GM19043 (cell line): ENCODE data around the gene C2orf76.
"Not testable (repeated sequence)": the region's sequence is repeated elsewhere in the genome, so short reads cannot be mapped to it uniquely, and the experiment has no call there.

Source experiments
- ATAC-seq: cut with Tn5 transposase; IDR thresholded peaks from one replicate; pipeline ENCODE4 v1.9.1; 2021; ENCODE audit warnings: low read depth; ENCODE audit not compliant: unreplicated experiment

Gene C2orf76

DNA sequence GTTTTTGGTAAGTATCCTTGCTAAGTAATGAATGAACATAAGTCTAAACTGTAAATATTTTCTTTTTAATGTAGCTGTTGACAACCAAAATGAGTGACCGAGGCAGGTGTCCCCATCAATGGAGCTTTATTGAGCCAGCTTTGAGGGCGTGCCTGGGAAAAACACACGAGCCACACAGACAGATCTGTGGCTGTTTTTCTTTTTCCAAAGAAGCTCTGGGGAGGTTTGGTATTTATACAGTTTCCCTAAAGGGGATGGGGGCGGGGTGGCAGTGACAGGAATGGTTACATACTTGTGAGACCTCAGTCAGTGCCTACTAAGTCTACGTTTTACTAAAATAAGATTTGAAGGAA, 11.3 kb upstream of the C2orf76 start:
- no peak for ATAC-seq

DNA sequence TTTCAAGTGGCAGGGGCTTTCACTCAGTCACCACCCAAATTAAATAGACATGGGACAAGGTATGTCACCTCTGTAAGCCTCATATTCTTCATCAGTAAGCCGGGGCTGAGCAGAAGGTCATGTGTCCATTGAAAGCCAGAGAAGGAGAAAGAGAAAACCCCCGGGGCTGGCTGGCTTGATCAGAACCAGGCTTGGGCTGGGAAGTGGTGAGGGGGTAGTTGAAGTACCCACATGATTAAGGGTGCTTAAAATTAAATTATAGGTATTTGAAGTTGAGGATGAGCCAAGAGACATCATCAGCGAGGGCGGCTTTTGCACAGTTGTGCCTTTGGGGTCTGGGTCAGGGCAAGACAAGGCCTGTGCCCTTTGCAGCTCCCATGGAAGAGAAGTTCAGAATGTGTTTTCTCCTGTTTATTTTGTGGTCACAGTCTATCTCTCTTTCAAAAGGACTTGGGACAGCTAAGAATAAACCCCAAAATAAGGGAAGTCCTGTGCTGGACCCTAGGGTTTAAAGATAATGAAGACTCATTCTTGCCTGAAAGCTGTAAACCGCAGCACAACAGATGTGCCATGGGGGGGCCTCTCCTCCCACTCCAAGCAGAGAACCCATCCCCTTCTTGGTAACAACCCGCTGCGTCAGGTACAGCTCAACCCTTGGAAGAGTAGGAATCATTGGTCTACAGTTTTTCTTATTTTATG, 10.8 kb upstream of the C2orf76 start:
- no peak for ATAC-seq

DNA sequence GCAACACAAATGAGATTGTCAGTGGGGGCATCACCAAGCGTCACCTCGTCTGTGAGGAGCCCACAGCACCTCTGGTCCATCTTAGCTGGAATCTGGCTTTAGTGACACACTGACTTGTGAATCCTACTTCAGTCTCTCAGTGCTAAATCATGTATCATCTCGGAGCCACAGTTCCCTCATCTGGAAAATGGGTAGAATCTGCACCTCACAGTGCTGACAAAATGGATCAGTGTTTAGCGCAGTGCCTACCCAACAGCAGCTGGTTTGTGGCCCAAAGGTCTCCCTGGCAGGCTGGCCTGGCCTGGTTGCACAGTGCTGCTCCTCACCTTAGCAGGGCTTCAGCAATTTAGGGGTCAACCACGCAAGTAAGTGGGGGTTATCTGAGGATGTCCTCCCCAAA, 10.2 kb upstream of the C2orf76 start:
- ATAC-seq = no peak

DNA sequence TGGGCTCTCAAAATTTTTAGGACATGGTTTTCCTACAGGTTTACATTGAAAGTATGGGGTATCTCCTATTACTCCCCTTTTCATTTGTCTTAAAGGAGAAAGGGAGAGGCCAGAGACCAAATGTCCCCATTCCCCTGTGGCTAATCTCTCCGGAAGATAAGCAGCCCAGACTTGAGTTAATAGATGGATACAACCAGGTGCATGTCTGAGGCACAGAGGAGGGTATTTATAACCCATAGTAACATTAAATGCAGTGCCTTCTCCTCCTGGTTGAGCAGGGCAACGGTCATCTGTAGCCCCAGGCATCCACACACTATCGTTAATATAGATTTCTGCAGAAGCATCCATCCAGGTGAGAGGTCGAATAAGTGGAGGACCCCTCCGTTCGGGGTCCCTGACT, 9.8 kb upstream of the C2orf76 start:
- ATAC-seq = not testable (repeated sequence)

DNA sequence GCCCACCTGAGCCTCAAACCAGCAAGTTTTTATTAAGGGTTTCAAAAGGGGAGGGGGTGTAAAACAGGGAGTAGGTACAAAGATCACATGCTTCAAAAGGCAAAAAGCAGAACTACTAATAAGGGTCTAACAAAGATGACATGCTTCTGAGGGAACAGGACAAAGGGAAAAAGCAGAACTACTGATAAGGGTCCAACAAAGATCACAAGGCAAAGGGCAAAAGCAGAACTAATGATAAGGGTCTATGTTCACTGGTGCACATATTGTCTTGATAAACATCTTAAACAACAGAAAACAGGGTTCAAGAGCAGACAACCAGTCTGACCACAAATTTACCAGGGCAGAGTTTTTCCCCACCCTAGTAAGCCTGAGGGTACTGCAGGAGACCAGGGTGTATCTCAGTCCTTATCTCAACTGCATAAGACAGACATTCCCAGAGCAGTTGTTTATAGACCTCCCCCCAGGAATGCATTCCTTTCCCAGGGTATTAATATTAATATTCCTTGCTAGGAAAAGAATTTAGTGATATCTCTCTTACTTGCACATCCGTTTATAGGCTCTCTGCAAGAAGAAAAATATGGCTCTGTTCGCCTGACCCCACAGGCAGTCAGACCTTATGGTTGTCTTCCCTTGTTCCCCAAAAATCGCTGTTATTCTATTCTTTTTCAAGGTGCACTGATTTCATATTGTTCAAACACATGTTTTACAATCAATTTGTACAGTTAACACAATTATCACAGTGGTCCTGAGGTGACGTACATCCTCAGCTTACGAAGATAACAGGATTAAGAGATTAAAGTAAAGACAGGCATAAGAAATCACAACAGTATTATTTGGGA, 7.5 kb upstream of the C2orf76 start:
- not testable (repeated sequence) for ATAC-seq

DNA sequence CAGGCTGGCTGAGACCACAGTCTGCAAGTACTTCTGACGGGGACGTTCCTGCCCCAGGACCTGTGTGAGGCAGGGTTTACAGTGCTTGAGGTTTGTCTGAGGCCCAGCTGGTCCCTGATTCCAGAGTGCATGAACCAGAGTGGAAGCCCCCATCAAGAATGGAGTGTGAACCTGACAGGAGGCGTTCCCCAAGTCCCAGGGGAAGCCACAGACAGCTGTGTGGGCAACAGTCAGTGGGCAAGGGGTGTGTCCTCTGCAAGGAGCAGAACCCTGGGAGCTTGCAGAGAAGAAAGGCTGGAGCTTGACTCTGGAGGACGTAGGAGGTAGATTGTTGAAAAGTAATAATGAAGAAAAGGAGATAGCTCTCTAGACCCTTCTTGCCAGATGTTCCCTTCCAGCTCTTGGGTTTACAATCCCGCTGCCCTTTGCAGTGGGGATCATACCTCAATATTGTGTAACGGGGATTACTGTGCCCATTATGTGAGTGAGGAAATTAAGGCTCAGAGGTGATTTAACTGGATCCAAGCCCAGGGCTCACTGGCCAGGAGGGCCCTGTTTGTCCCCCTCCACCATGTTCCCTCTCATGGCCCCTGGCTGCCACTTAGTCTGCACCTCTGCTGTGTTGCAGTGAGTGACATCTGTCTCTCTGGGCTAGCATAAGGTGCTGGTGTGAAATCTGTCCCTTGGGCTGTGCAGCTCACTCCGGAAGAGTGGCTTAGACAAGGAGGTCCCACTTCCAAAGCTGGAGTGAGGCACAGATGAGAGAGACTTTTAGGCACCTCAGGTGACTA, 6.3 kb upstream of the C2orf76 start:
- ATAC-seq = no peak

DNA sequence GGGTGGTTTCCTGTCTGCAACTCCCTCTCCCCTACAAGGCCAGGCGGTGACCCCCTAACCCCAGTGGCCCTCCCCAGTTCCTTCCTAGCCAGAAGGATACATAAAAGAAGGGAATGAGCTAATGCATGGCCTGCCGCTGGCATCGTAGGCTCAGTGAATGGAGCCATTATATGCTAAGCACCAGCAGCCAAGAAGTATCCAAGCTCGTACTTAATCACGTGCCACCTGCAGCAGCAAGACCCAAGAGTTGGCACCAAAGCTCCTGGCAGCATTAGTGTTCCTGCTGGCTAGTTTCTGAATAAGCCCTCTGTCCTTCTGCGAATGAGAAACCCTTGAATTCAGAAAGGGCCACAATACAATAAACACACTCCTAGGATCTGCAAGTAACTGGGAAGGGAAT, 4.5 kb upstream of the C2orf76 start:
- no peak for ATAC-seq

DNA sequence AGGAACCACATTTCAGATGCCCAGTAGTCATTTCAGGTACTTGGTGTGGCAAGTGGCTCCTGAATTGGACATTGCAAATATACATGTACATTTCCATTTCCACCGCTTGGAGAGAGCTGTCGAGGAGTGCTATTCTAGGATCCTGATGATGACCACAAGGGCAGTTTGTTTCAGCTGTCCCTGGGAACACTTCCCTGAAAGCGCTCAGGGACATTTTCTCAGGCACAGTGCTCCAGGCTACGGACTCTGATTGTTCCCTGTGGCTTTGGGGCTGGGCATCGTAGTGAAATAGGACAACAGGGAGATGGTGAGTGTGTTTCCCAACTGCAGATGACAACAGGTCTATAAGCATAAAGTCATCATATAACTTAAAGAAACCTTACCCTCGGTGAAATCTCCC, 3.2 kb upstream of the C2orf76 start:
- no peak for ATAC-seq

DNA sequence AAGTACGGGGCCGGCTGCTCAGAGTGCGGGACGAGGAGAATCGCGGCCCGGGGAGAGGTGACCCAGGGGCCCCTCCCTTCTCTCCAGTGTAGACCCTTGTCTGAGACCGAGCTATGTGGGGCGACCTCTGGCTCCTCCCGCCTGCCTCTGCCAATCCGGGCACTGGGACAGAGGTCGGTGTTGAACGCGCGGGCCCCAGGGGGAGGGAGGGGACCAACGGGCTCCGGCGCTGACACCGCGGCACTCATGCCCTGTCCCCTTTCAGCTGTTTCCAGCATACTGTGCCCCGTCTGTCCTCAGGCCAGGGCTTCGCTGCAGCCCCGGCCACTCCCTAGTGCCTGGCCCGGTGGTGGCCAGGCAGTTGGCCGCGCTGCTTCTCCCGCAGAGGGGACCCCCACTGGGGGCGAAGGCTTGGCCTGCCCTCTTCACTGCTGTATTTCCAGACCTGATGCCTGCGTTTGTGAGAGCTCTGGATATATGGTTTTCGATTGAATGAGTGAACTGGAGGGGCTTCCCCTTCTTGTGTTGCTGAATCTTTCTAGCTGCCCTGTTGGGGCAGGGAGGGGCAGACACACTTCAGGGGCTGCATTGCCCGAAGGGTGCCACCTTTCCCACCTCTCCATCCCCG, 952 bp upstream of the C2orf76 start:
- no peak for ATAC-seq

DNA sequence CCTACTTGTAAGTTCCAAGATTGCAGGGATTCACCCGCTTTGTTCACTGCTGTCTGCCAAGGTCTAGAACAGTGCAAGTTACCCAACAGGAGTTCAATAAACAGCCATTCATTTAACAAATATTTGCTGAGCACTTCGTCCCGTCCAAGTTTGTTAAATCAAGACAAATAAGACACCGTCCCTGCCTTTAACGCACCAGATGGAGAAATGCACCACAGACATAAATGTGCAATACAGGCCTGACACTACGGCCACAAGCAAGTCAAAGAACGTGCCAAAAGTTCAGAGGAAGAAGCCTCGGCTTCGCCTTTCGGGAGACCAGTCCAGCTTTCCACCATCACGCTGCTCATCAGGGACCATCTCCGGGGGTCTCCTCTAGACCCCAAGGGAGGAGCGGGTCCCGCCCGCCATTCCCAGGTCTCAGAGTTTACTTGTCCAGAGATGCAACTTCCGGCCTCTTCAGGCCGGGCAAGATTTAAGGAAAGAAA, 429 bp downstream of the C2orf76 start:
- peak; percentile 2 for ATAC-seq

DNA sequence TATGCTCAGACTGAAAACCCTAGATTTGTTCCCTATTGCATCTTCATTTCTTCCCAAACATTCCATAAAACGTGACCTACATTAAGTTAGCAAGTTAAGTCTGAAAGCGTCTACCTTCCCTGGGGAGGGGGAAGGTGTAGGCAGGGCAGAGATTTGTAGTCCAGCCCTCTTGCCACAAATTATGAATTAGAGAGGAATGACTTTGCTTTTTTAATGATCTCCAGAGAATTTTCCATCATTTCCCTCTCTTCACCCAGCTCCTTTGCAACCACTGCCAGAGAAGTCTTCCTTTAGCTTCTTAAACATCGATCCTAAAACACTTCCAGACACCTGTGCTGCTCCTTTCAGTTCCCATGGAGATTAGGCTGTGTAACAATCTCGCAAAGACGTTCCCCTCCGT, 1.2 kb downstream of the C2orf76 start:
- no peak for ATAC-seq

DNA sequence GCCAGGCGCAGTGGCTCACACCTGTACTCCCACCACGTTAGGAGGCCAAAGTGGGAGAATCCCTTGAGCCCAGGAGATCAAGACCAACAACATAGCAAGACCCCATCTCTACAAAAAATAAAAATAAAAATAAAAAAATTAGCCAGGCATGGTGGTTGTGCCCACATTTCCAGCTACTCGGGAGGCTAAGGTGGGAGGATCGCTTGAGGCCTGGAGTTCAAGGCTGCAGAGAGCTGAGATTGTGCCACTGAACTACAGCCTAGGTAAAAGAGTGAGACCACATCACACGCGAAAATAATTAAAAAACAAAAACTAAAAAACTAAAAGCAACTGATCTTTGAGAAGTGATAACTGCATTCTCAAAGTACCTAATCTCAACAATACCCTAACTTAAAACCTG, 1.8 kb downstream of the C2orf76 start:
- no peak for ATAC-seq

DNA sequence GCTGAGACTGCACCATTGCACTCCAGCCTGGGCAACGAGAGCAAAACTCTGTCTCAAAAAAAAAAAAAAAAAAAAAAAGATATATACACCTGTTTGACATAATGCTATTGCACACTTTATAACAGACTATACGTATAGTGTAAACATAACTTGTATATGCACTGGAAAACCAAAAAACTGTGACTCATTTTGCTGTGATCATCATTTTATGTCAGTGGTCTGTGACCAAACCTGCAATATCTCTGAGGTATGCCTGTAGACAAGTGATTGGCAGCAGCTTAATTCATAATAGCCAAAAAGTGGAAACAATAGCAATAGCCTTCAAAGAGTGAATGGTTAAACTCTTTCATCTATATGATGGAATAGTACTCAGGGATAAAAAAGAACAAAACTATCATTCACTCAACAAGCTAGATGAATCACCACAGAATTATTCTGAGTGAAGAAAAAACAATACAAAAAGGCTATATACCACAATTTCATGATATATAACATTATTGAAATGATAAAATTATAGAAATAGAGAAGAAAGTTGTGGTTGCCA, 6.1 kb downstream of the C2orf76 start:
- no peak for ATAC-seq

DNA sequence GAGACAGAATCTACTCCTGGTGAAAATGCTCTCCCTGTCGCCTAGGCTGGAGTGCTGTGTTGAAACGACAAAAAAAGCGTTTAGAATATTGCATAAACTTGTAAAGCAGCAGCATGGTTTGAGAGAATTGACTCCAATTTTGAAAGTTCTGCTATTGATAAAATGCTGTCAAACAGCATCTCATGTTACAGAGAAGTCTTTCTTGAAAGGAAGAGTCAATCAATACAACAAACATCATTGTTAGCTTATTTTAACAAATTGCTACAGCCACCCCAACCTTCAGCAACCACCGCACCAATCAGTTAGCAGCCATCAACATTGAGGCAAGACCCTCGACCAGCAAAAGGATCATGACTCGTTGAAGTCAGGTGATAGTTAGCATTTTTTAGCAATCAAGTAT, 6.9 kb downstream of the C2orf76 start:
- ATAC-seq = no peak

DNA sequence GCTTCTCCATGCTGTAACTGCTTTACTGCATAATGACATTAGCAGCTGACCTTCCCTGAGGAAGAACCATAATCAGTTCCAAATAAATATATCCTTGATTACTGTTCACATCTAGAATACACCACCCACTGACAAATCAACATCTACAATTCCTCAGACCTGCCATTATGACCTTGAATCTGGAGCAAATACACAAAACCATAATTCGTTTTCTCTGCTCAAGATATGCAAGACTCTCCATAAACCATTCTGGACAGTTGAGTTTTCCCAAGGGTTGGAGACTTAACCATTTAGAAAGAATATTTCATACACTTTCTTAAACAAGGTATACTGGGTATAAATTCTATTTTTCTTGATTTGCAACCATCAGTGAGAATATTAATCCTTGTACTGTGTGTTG, 11.8 kb downstream of the C2orf76 start:
- ATAC-seq = no peak

DNA sequence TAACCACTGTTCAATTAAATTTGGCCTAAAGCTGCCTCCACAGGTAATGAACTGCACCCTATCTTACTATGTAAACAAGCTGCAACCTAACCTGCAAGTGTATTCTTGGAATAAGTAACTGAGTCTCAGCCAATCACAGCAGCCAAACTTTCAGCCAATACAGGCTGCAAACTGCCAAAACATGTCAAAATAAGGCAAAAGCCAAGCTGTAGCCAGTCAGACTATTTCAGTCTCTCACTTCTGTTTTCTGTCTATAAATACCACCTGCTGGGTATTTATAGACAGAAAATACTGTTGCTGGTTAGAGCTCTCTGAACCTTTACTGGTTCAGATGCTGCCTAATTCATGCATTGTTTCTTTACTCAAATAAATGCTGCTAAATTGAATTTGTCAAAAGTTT, 14.3 kb downstream of the C2orf76 start:
- ATAC-seq = peak; percentile 95

DNA sequence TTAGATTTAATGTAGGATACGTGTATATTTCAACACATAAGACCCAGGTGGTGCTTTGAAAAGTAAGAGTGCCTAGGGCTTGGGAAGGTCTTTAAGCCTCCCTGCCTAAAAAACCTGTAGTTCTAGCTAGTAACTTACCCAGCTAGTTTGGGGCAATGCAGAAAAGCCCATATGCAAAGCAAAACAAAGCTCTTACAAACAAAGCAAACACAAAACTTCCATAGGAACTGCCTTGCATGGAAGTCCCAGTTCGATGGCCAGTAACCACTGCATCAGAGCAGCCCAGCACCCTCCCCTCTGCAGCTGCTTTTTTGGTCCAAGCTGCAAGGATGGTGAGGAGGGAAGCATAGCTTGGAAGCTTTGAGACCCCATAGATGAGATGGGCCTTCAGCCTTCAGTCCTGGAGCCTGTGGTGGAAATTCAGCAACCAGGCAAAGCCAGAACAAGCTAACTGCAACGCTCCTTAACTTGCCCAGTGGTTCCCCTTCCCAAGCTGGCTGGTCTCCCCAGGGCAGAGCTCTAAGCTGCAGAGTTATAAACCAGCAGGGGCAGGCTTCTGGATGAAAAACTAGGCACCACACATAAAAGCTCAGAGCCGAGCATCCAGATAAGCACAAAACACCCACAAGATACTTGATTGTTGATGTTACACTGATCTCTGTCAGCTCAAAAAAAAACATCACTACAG, 16.2 kb downstream of the C2orf76 start:
- ATAC-seq = no peak

DNA sequence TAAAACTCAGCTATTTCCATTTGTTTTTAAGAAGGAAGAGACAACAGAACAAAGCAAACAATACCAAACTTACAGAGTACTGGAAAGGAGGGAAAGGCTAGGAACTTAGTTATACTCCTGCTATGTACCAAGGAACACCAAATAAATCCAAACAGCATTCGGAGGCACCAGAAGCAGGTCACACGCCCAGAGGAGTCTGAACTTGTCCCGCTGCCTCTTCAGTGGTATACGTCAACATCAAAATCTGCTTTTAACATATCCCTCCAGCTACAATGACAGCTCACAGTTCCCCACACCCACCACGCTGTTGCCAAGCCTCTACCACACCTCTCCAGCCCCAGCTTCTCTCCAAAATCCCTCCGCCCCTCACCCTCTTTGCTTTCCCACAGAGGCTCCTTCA, 17.3 kb downstream of the C2orf76 start:
- no peak for ATAC-seq

DNA sequence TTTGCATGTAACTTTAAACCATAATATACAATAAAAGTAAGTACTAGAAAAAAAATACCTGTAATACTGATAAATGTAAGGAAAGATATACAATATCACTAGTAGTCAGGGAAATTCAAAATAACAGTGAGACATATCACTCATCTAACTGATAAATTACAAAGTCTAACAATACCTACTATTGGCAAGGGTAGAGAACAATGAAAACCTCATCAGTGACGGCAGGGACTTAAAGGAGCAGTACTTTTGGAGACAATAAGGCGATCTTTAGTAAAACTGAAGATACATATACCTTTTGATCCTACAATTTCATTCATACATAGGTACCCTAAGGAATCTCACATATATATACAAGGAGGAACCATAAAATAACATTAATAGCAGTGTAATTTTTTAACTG, 24.9 kb downstream of the C2orf76 start:
- ATAC-seq = no peak

DNA sequence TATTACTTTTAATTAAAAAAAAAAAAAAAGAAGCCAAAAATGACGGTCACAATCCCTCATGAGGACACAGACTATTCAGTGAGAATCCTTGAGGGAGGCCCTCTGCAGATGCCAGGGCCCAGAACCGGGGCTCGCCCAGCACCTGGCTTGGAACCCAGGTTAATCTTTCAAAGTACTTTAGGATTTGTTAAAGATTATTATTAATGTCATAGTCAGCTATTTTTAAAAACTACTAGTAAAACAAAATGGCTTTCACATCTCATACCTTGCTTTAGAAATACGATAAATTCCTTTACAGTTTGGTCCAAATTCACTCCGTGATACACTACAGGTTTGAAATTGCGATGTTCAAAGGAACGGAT, 27.1 kb downstream of the C2orf76 start:
- no peak for ATAC-seq
